IMR-90 (cell line): Measurements from ENCODE around the gene ERP27. TPM values are rescaled to one million over a fixed set of nuclear protein-coding genes. Genes with fewer than 3 reads are reported as not detected.

Experiments used
- ATAC-seq: fragments of 200-7000 bp; cut with Tn5 transposase; 2 replicates; pipeline ENCODE4 v1.9.1; 2020; ENCODE audit warnings: low read depth, mild to moderate bottlenecking, moderate library complexity
- BruUV-seq: library from RNA; stranded (reverse); fragments of 400-500 nt; replicated peaks from 2 replicates; lab custom pipeline; 2021; lab: Mats Ljungman, UMichigan
- CTCF ChIA-PET: fragments of 300-600 bp; formaldehyde crosslinking; extraction: SDS; loops from one replicate; lab custom pipeline; 2021; ENCODE audit warnings: antibody characterized with exemption; lab: Yijun Ruan, JAX
- POLR2A ChIA-PET: fragments of 300-600 bp; sonication (Branson Sonifier 250); formaldehyde crosslinking; loops from one replicate; lab custom pipeline; 2022; ENCODE audit warnings: antibody characterized with exemption; ENCODE audit not compliant: unreplicated experiment; lab: Charles Lee
- DNase-seq: peaks from one replicate; pipeline ENCODE4 v3.0.0; 2013
- H2AFZ ChIP-seq: replicated peaks from 2 replicates; pipeline ENCODE3; 2013; ENCODE audit warnings: low read length, mild to moderate bottlenecking; ENCODE audit not compliant: poor library complexity
- H2AK5ac ChIP-seq: 2 replicates; pipeline ENCODE4 v1.6.1; 2013; ENCODE audit warnings: low read depth, low read length, inconsistent platforms
- H2AK9ac ChIP-seq: replicated peaks from 2 replicates; pipeline ENCODE3; 2013; ENCODE audit warnings: mild to moderate bottlenecking, low read depth, low read length, moderate library complexity; ENCODE audit not compliant: poor library complexity
- H2BK120ac ChIP-seq: 2 replicates; pipeline ENCODE4 v1.6.1; 2013; ENCODE audit warnings: low read depth, low read length, inconsistent platforms
- H2BK15ac ChIP-seq: 3 replicates; pipeline ENCODE4 v1.6.1; 2013; ENCODE audit warnings: low read depth, low read length, inconsistent platforms
- H2BK20ac ChIP-seq: 2 replicates; pipeline ENCODE4 v1.6.1; 2013; ENCODE audit warnings: low read depth, mild to moderate bottlenecking, inconsistent platforms, low read length, moderate library complexity
- H2BK5ac ChIP-seq: 2 replicates; pipeline ENCODE4 v1.6.1; 2013; ENCODE audit warnings: mild to moderate bottlenecking, low read depth, low read length, inconsistent platforms; ENCODE audit not compliant: poor library complexity, severe bottlenecking
- H3K14ac ChIP-seq: replicated peaks from 2 replicates; pipeline ENCODE4 v1.6.1; 2013; ENCODE audit warnings: low read depth, low read length, inconsistent platforms
- H3K18ac ChIP-seq: 2 replicates; pipeline ENCODE4 v1.6.1; 2013; ENCODE audit warnings: low read depth, low read length, control low read depth
- H3K23ac ChIP-seq: 2 replicates; pipeline ENCODE4 v1.6.1; 2013; ENCODE audit warnings: low read depth, low read length, inconsistent platforms
- H3K27ac ChIP-seq: 2 replicates; pipeline ENCODE4 v1.5.1; 2013; ENCODE audit warnings: mild to moderate bottlenecking, control low read depth, low read length; ENCODE audit not compliant: insufficient read depth
- H3K27me3 ChIP-seq: 2 replicates; pipeline ENCODE4 v1.6.1; 2013; ENCODE audit warnings: low read length; ENCODE audit not compliant: control insufficient read depth, insufficient read depth
- H3K36me3 ChIP-seq: 2 replicates; pipeline ENCODE4 v1.6.1; 2013; ENCODE audit warnings: low read length, mixed read lengths; ENCODE audit not compliant: control insufficient read depth, insufficient read depth
- H3K4ac ChIP-seq: 2 replicates; pipeline ENCODE4 v1.6.1; 2013; ENCODE audit warnings: low read depth, low read length, inconsistent platforms
- H3K4me1 ChIP-seq: 2 replicates; pipeline ENCODE4 v1.6.1; 2013; ENCODE audit warnings: low read length, mixed read lengths; ENCODE audit not compliant: control insufficient read depth, insufficient read depth
- H3K4me2 ChIP-seq: 2 replicates; pipeline ENCODE4 v1.6.1; 2013; ENCODE audit warnings: low read depth, mild to moderate bottlenecking, control low read depth, low read length, moderate library complexity
- H3K4me3 ChIP-seq: 2 replicates; pipeline ENCODE4 v1.5.1; 2013; ENCODE audit warnings: low read depth, mild to moderate bottlenecking, control low read depth, low read length, moderate library complexity; ENCODE audit not compliant: insufficient read depth
- H3K56ac ChIP-seq: 2 replicates; pipeline ENCODE4 v1.6.1; 2013; ENCODE audit warnings: low read length, inconsistent platforms; ENCODE audit not compliant: insufficient read depth; ENCODE audit errors: extremely low read depth
- H3K79me1 ChIP-seq, 2 experiments: 2 replicates each; pipeline ENCODE4 v1.6.1; 2013; ENCODE audit warnings: low read length in 2 of 2, inconsistent platforms in 1 of 2, low read depth in 1 of 2
- H3K9ac ChIP-seq: 2 replicates; pipeline ENCODE4 v1.6.1; 2013; ENCODE audit warnings: low read depth, low read length, control low read depth
- H3K9me1 ChIP-seq: 2 replicates; pipeline ENCODE4 v1.6.1; 2013; ENCODE audit warnings: low read length, inconsistent platforms; ENCODE audit not compliant: insufficient read depth
- H3K9me3 ChIP-seq: 2 replicates; pipeline ENCODE4 v1.6.1; 2013; ENCODE audit warnings: low read length; ENCODE audit not compliant: control insufficient read depth, insufficient read depth
- H4K20me1 ChIP-seq: 2 replicates; pipeline ENCODE4 v1.6.1; 2013; ENCODE audit warnings: low read length, inconsistent platforms; ENCODE audit not compliant: insufficient read depth
- H4K5ac ChIP-seq: 2 replicates; pipeline ENCODE4 v1.6.1; 2013; ENCODE audit warnings: mild to moderate bottlenecking, low read depth, low read length, control low read depth
- H4K8ac ChIP-seq, 2 experiments: 2 replicates each; pipeline ENCODE4 v1.6.1; 2013; ENCODE audit warnings: low read depth in 2 of 2, low read length in 2 of 2, control low read depth in 1 of 2, inconsistent platforms in 1 of 2
- H4K91ac ChIP-seq: 2 replicates; pipeline ENCODE4 v1.6.1; 2013; ENCODE audit warnings: low read depth, low read length, inconsistent platforms; ENCODE audit not compliant: insufficient read depth
- CEBPB ChIP-seq: IDR thresholded peaks from 2 replicates; pipeline ENCODE4 v1.6.1; 2012; ENCODE audit warnings: low read depth, low read length, improper control_type of control experiment
- MAFK ChIP-seq: IDR thresholded peaks from 2 replicates; pipeline ENCODE4 v1.6.1; 2012; ENCODE audit warnings: low read depth, low read length, improper control_type of control experiment
- MAZ ChIP-seq: IDR thresholded peaks from 2 replicates; pipeline ENCODE4 v1.6.1; 2012; ENCODE audit warnings: low read depth, mild to moderate bottlenecking, low read length, improper control_type of control experiment, moderate library complexity, borderline replicate concordance
- RCOR1 ChIP-seq: IDR thresholded peaks from 2 replicates; pipeline ENCODE4 v1.6.1; 2012; ENCODE audit warnings: mild to moderate bottlenecking, low read length, improper control_type of control experiment; ENCODE audit not compliant: insufficient replicate concordance
- SMC3 ChIP-seq: fragments of 150-350 bp; IDR thresholded peaks from 2 replicates; pipeline ENCODE4 v1.6.1; 2016; ENCODE audit warnings: low read depth, mild to moderate bottlenecking, antibody characterized with exemption, low read length, moderate library complexity
- USF2 ChIP-seq: fragments of 150-350 bp; IDR thresholded peaks from 2 replicates; pipeline ENCODE4 v1.6.1; 2017; ENCODE audit warnings: mild to moderate bottlenecking, antibody characterized with exemption, low read length, low read depth
- WGBS, 2 experiments: methylation state at CpG; one replicate each; pipeline versions ENCODE4 v1.1.5 to v1.1.7; 2013; ENCODE audit warnings: missing lambda C conversion rate in 2 of 2; ENCODE audit not compliant: insufficient read length in 1 of 2; ENCODE audit errors: extremely low coverage in 2 of 2; 5-methylcytosine and 5-hydroxymethylcytosine counted together
- dilution Hi-C: fragments of 300-500 bp; cut with HindIII; formaldehyde crosslinking; loops from one replicate; pipeline ENCODE4 v1.14.3; 2018; ENCODE audit warnings: low sequenced_read_pairs; ENCODE audit not compliant: unreplicated experiment
- in situ Hi-C: fragments of 300-500 bp; cut with MboI; formaldehyde crosslinking; loops from 3 replicates; pipeline ENCODE4 v1.14.3; 2019; ENCODE audit warnings: low sequenced_read_pairs, inconsistent platforms, mixed read lengths
- intact Hi-C: fragments of 100-400 bp; cut with micrococcal nuclease; formaldehyde crosslinking; loops from 2 replicates; pipeline ENCODE4 v1.10.0; 2022
- polyA plus RNA-seq, 3 experiments: library from polyadenylated mRNA; depleted of rRNA; stranded (reverse); fragments of >200 nt; gene quantifications; 2 replicates each; pipeline ENCODE4 v1.2.3, GENCODE V29; 2012; ENCODE audit warnings: low replicate concordance in 1 of 3
- total RNA-seq: library from RNA; depleted of rRNA; stranded (reverse); fragments of >200 nt; gene quantifications from 2 replicates; pipeline ENCODE4 v1.2.3, GENCODE V29; 2012
- TF ChIP-seq, protein P1 (sequence below): conservative IDR thresholded peaks from 2 replicates; pipeline ENCODE4 v1.5.1; 2012; ENCODE audit warnings: mild to moderate bottlenecking, low read depth, low read length, improper control_type of control experiment

ERP27 gene
- total and polyA plus RNA-seq, 2 of the 4 experiments (the other 2 are of a cell fraction): not detected

DNA sequence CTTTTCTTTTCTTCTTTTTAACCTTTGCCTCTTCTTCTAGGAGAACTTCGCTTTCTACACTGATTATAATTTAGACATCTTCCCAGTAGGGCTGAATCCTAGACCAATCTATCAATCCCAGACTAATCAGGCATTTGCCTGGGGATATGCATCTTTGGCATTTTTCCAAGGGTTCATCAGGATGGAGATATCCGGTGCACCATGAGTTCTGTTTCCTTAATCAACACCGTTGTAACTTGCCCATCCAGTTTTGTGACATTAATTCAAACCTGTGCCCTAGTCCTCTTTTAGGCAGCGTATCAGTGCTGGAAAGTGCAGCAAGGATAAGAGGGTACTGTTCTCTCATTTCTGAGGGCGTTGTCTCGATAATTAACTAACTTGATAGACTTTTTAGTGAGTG, 52.1 kb downstream of the ERP27 start:
- WGBS, 2 experiments: no CpG with 5 or more reads among the region's 6 CpGs
- BruUV-seq: no TSS peak

More for the DNA sequence above, 52.1 kb downstream of the ERP27 start:
- intact Hi-C loops: no loop called here
- H4K20me1 ChIP-seq: no peaks in the 10 kb centered on the region
- H3K18ac ChIP-seq: no peak overlapping the region
- no peak overlapping the region for H3K4me2 ChIP-seq
- H4K5ac ChIP-seq: no peak overlapping the region
- H2BK20ac ChIP-seq: no peak overlapping the region
- no peak overlapping the region for H3K4me3 ChIP-seq
- no peak overlapping the region for H2AK9ac ChIP-seq
- no peak for ATAC-seq
- H2BK5ac ChIP-seq: no peak overlapping the region
- H4K91ac ChIP-seq: no peak overlapping the region
- no peak overlapping the region for H3K56ac ChIP-seq
- ChIA-PET POLR2A (no interaction called here), CTCF (no interaction called here)
- dilution Hi-C loops: no loop called here
- no peak overlapping the region for H3K23ac ChIP-seq
- H2BK120ac ChIP-seq: no peak overlapping the region
- no peak overlapping the region for H3K4ac ChIP-seq
- H2AFZ ChIP-seq: no peak overlapping the region
- no peaks in the 10 kb centered on the region for H3K9me3 ChIP-seq
- no peak overlapping the region for H4K8ac ChIP-seq
- no peak overlapping the region for H3K27ac ChIP-seq
- in situ Hi-C loops: no loop called here
- H3K27me3 ChIP-seq: peaks cover 8% of the 10 kb centered on the region
- DNase-seq: no peak
- H2BK15ac ChIP-seq: no peak overlapping the region
- no peak overlapping the region for H3K9ac ChIP-seq
- no peaks in the 10 kb centered on the region for H3K36me3 ChIP-seq
- no peak overlapping the region for H2AK5ac ChIP-seq
- no peaks in the 10 kb centered on the region for H3K9me1 ChIP-seq
- H3K14ac ChIP-seq: no peak overlapping the region
- no peaks in the 10 kb centered on the region for H3K79me1 ChIP-seq
- H3K4me1 ChIP-seq: peaks cover 8% of the 10 kb centered on the region; the same call in 1 of the 2 replicates
- TF ChIP-seq SMC3 (no peak), RCOR1 (no peak), MAFK (no peak), CEBPB (no peak), MAZ (no peak), USF2 (no peak)
- TF ChIP-seq, protein P1, sequence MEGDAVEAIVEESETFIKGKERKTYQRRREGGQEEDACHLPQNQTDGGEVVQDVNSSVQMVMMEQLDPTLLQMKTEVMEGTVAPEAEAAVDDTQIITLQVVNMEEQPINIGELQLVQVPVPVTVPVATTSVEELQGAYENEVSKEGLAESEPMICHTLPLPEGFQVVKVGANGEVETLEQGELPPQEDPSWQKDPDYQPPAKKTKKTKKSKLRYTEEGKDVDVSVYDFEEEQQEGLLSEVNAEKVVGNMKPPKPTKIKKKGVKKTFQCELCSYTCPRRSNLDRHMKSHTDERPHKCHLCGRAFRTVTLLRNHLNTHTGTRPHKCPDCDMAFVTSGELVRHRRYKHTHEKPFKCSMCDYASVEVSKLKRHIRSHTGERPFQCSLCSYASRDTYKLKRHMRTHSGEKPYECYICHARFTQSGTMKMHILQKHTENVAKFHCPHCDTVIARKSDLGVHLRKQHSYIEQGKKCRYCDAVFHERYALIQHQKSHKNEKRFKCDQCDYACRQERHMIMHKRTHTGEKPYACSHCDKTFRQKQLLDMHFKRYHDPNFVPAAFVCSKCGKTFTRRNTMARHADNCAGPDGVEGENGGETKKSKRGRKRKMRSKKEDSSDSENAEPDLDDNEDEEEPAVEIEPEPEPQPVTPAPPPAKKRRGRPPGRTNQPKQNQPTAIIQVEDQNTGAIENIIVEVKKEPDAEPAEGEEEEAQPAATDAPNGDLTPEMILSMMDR: no peak
